ENCODE results near the gene ADCY2. TPM values are rescaled to one million over a fixed set of nuclear protein-coding genes. Genes with fewer than 3 reads are reported as not detected.

The ADCY2 gene
- polyA plus RNA-seq, 1 of the 3 experiments (the other 2 are of a cell fraction) = not detected

DNA sequence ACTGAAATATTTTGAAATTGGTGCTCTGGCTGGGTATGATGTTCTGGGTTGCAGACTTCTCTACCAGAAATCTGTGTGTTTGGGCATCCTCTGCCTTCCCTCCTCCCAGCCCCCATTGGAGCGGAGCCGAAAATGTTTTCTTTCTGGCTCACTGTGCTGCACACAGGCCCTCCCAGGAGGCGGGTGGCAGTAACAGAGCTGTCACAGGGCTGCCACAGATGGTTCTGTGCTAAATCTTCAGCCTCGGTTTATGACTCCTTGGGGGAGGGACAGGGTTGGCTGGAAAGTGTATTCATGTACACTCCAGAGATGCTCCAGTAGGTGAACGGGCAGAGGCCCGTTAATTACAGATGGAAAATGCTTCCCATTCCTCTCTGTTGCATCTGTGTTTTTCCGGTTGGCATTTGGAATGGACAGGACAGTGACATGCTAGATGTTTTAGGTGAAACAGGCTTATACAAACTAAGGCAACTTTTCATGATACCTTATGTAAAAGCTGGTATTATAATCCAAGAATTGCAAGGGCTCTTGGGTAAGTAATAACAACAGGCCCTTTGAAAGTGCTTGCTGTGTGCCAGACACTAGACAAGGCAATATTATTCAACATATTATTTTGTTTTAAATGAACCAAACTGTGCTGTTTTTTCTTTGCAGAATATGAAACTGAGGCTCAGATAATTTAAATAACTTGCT lies 180.2 kb downstream of the ADCY2 start:
- Histone ChIP-seq H3K27me3 (ENCODE audit: insufficient read depth) (no peaks in the 10 kb centered on the region), H3K4me2 (no peak overlapping the region), H3K9me3 (no peaks in the 10 kb centered on the region), H4K20me1 (ENCODE audit: insufficient read depth) (no peaks in the 10 kb centered on the region), H3K4me1 (ENCODE audit: control insufficient read depth in 1 of 2, insufficient read depth in 2 of 2, low read depth in 1 of 2, low read length in 1 of 2) (no peaks in the 10 kb centered on the region), H3K4me3 (ENCODE audit: low read depth in 2 of 2, low read length in 1 of 2) (no peak overlapping the region), H3K36me3 (replicated peaks in 1 of 2; ENCODE audit: control insufficient read depth in 1 of 2, insufficient read depth in 2 of 2, low read length in 1 of 2) (no peaks in the 10 kb centered on the region), H3K9ac (no peak overlapping the region), H3K9me2 (no peaks in the 10 kb centered on the region), H2AFZ (ENCODE audit: low read depth) (no peak overlapping the region), H3K27ac (ENCODE audit: low read depth in 2 of 2, low read length in 1 of 2) (no peak overlapping the region), H3F3A (replicated peaks; ENCODE audit: insufficient read depth) (no peaks in the 10 kb centered on the region), H3K79me2 (ENCODE audit: insufficient read depth) (no peaks in the 10 kb centered on the region)
- TF ChIP-seq TCF12 (IDR thresholded peaks at IDR 0.05) (no peak), ELF1 (IDR thresholded peaks at IDR 0.05) (no peak), FOSL2 (IDR thresholded peaks at IDR 0.05; ENCODE audit: borderline replicate concordance, low read depth) (no peak), GATA2 (CRISPR knock-in tag; IDR thresholded peaks at IDR 0.05) (no peak), FOXJ3 (CRISPR knock-in tag; IDR thresholded peaks at IDR 0.05) (no peak), RFX5 (IDR thresholded peaks at IDR 0.05; ENCODE audit: low read length) (no peak), SIN3A (IDR thresholded peaks at IDR 0.05; ENCODE audit: borderline replicate concordance, low read depth, low read length) (no peak), CHD2 (IDR thresholded peaks at IDR 0.05; ENCODE audit: low read length, partially characterized antibody) (no peak)
- TF ChIP-seq, protein P1, sequence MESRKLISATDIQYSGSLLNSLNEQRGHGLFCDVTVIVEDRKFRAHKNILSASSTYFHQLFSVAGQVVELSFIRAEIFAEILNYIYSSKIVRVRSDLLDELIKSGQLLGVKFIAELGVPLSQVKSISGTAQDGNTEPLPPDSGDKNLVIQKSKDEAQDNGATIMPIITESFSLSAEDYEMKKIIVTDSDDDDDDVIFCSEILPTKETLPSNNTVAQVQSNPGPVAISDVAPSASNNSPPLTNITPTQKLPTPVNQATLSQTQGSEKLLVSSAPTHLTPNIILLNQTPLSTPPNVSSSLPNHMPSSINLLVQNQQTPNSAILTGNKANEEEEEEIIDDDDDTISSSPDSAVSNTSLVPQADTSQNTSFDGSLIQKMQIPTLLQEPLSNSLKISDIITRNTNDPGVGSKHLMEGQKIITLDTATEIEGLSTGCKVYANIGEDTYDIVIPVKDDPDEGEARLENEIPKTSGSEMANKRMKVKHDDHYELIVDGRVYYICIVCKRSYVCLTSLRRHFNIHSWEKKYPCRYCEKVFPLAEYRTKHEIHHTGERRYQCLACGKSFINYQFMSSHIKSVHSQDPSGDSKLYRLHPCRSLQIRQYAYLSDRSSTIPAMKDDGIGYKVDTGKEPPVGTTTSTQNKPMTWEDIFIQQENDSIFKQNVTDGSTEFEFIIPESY (IDR thresholded peaks at IDR 0.05; ENCODE audit: borderline replicate concordance, low read depth) = no peak
- TF ChIP-seq, protein P2, sequence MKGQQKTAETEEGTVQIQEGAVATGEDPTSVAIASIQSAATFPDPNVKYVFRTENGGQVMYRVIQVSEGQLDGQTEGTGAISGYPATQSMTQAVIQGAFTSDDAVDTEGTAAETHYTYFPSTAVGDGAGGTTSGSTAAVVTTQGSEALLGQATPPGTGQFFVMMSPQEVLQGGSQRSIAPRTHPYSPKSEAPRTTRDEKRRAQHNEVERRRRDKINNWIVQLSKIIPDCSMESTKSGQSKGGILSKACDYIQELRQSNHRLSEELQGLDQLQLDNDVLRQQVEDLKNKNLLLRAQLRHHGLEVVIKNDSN (IDR thresholded peaks at IDR 0.05; ENCODE audit: borderline replicate concordance, low read depth) = no peak
- DNase-seq = no peak
- WGBS (ENCODE audit: low lambda C conversion rate) = 5% methylated on average over 6 of the region's 7 CpGs
- POLR2A ChIA-PET = no interaction called here
- CTCF ChIA-PET = no interaction called here

DNA sequence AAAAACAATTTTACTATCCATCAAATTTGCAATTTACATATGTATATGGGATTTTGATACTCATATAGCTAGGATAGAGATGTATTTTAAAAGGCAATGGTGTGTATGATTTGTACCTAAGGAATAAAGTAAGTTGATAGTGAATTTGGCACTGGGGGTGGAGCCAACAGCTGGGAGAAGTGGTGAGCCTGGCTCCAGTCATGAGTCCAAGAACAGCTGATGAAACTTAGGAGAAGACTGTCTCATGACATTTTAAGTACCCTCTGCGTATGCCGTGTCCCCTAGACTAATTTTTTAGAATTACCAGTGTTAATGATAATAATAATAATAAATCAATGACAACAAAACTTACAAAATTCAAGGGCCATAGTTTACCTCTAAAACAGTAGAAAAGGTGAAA lies 181.4 kb downstream of the ADCY2 start:
- H3K9me3 ChIP-seq = no peaks in the 10 kb centered on the region
- H3K79me2 ChIP-seq (ENCODE audit: insufficient read depth) = no peaks in the 10 kb centered on the region
- WGBS (ENCODE audit: low lambda C conversion rate) = 18% methylated on average over 2 of the region's 2 CpGs
- H3K27me3 ChIP-seq (ENCODE audit: insufficient read depth) = no peaks in the 10 kb centered on the region
- H3K27ac ChIP-seq (ENCODE audit: low read depth in 2 of 2, low read length in 1 of 2) = no peak overlapping the region
- H3K4me2 ChIP-seq = no peak overlapping the region
- ChIA-PET POLR2A (no interaction called here), CTCF (no interaction called here)
- no peak for DNase-seq
- H3K9ac ChIP-seq = no peak overlapping the region
- H4K20me1 ChIP-seq (ENCODE audit: insufficient read depth) = no peaks in the 10 kb centered on the region
- TF ChIP-seq, protein P3, sequence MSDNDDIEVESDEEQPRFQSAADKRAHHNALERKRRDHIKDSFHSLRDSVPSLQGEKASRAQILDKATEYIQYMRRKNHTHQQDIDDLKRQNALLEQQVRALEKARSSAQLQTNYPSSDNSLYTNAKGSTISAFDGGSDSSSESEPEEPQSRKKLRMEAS (IDR thresholded peaks at IDR 0.05; ENCODE audit: low read depth) = no peak
- no peaks in the 10 kb centered on the region for H3F3A ChIP-seq (replicated peaks; ENCODE audit: insufficient read depth)
- no peak overlapping the region for H3K4me3 ChIP-seq (ENCODE audit: low read depth in 2 of 2, low read length in 1 of 2)
- no peak overlapping the region for H2AFZ ChIP-seq (ENCODE audit: low read depth)
- H3K9me2 ChIP-seq = no peaks in the 10 kb centered on the region
- H3K4me1 ChIP-seq (ENCODE audit: control insufficient read depth in 1 of 2, insufficient read depth in 2 of 2, low read depth in 1 of 2, low read length in 1 of 2) = no peaks in the 10 kb centered on the region
- H3K36me3 ChIP-seq (replicated peaks in 1 of 2; ENCODE audit: control insufficient read depth in 1 of 2, insufficient read depth in 2 of 2, low read length in 1 of 2) = no peaks in the 10 kb centered on the region

All from SK-N-SH (cell line).